Neural progenitor cell (in vitro differentiated cells): Measurements from ENCODE around the gene ATXN1.
"Not testable (repeated sequence)": the region's sequence is repeated elsewhere in the genome, so short reads cannot be mapped to it uniquely, and the experiment has no call there.

ENCODE experiments used
- EZH2 ChIP-seq: fragments of 200-600 bp; sonication (generic); IDR thresholded peaks from 2 replicates; pipeline ENCODE4 v1.6.1; 2017; ENCODE audit warnings: antibody characterized with exemption, mild to moderate bottlenecking, moderate library complexity
- TF ChIP-seq, protein P1 (sequence below): fragments of 200-600 bp; sonication (generic); IDR thresholded peaks from 2 replicates; pipeline ENCODE4 v1.5.1; 2017; ENCODE audit warnings: antibody characterized with exemption, mild to moderate bottlenecking

- TF ChIP-seq, protein P1, sequence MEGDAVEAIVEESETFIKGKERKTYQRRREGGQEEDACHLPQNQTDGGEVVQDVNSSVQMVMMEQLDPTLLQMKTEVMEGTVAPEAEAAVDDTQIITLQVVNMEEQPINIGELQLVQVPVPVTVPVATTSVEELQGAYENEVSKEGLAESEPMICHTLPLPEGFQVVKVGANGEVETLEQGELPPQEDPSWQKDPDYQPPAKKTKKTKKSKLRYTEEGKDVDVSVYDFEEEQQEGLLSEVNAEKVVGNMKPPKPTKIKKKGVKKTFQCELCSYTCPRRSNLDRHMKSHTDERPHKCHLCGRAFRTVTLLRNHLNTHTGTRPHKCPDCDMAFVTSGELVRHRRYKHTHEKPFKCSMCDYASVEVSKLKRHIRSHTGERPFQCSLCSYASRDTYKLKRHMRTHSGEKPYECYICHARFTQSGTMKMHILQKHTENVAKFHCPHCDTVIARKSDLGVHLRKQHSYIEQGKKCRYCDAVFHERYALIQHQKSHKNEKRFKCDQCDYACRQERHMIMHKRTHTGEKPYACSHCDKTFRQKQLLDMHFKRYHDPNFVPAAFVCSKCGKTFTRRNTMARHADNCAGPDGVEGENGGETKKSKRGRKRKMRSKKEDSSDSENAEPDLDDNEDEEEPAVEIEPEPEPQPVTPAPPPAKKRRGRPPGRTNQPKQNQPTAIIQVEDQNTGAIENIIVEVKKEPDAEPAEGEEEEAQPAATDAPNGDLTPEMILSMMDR: not testable (repeated sequence)
- TF ChIP-seq EZH2: not testable (repeated sequence)
These were observed 146.0 kb downstream of the ATXN1 start for GRCh38 chr6:16615215-16615614.
